ENCODE measurements around the gene STAM.

STAM gene

DNA sequence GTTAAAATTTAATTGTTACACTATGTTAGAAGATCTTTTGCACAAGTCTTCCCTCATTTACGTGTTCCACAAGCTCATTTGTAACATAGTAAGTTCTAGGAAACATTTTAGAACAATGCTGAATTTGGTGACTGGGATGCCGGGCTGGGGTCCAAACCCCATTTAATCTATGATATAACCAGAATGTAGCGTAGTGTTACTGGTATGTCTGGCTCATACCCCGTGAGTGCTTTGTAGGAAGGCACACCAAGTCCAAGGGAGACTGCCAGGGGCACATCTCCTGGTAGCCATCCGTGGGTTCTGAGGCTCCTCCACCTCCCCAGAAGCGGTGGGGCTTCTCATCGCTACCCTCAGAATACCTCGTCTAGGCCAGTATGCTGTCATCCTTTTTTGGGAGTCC is 86.7 kb downstream of the STAM start:
- no peak for DNase-seq (ENCODE audit: low read depth)

DNA sequence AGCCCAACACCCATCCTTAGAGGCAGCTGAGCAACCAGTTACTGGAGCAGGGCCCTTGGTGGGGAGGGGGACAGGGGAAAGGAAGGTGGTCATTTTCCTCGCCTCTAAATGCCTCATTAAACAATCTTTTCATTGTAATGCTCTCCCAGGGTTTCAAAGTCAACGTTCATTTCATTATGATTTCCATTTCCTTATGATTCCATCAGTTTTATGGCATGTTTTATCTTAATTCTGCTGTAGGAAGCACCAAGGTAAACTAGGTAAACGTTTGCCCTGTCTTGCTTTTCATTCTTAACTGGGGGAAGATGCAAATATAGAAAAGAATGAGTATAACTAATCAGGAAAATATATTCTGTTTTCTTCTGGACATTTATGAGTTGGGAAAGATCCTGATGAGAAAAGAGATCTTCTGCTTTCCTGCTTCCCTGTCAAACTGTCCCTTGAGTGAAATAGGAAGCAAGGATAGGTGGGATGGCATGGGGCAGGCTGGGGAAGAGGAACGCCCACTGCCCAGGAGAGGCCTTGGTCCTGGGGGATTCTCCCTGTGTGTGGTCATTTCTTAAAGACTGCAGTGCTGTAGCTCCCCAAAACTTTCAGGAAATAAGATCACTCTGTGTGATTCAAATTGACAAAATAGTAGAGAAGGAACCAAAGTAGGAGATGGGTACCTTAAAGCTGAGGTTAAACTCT is 87.5 kb downstream of the STAM start:
- DNase-seq (ENCODE audit: low read depth) = no peak

DNA sequence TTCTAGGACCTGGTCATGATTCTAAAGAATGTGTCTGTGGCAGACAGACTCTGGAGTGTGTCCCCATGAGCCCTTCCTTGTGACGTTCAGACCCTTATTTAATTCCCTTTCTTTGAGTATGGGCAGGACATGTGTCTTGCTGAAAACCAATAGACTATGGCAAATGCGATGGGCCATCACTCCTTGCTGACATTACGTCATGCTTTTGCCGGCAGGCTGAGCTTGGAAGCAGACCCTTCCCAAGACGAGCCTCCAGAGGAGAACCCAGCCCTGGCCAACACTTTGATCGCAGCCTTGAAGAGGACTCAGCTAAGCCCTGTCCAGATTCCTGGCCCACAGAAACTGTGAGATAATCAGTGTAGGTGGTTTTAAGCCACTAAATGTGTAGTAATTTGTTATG is 89.7 kb downstream of the STAM start:
- no peak for DNase-seq (ENCODE audit: low read depth)

DNA sequence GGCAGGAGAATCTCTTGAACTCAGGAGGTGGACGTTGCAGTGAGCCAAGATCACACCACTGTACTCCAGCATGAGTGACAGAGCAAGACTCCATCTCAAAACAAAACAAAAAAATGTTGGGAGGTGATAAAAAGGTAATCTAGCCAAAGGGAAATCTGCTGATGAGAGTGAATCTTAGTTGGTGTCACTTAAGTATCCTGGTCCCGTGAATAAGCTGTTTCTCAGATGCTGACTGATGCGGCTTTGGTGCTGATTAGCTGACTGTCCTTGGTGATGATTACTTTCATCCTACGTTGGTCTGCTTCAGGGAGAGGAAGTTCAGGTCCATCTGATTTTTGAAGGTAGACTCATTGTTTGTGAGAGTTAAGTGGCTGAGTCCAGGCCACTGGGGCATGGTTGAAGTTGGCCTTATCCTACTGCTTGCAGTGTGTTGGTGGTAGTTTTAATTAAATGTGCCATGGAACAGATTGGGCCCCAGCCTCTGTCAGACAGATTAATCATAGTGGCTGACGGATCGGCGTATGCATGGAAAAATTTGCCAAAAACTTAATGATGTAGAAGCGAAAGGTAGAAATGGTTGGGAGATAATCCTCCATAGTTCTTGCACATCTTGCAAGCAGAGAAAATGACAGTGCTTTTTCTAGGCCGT is 90.6 kb downstream of the STAM start:
- DNase-seq (ENCODE audit: low read depth) = no peak

DNA sequence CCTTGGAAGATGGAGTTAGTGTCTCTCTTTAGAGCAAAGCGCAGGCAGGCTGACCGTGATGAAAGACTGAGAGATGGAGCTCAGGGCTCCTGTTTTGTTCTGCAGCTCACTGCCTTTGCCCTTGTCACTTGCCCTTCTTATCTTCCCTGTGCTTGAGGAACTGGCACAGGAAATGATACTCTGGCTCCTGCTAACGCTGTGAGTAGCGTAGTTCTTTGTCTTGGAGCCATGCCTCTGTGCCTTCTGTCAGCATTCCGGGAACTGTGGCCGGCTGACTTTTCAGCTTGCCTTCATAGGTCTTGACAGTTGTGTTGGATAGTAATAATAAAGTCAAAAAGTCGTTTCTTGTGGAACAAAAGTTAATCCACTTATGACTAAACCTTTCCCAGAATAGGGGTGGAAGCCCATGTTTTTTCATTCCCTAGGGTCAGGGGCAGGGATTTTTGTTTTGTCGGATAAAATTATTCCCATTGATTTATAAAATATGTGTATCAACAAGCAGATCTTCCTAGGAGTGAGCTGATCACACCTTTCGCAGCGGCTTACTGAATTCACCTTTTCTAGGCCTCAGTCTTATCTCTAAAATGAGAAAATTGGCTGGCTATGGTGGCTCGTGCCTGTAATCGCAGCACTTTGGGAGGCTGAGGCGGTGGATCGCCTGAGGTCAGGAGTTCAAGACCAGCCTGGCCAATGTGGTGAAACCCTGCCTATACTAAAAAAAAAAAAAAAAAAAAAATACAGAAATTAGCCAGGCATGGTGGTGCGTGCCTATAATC is 91.4 kb downstream of the STAM start:
- no peak for DNase-seq (ENCODE audit: low read depth)

DNA sequence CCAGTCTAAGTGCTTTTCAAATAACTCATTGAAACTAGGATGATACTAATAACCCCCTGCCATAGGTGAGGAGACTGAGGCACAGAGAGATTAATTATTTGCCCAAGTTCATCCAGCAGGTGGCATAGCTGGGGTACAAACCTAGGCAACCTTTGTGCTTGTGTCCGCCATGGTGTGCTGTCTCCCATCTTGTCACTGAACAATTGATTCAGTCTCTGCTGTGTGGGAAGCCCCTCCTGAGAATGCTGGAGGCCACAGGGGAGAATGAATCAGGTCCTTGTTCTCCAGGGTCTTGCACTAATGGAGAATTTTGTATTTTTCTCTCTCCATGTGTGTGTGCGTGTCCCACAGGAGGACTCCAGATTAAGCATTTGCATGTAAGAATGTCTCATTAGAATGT is 92.3 kb downstream of the STAM start:
- DNase-seq (ENCODE audit: low read depth) = no peak

DNA sequence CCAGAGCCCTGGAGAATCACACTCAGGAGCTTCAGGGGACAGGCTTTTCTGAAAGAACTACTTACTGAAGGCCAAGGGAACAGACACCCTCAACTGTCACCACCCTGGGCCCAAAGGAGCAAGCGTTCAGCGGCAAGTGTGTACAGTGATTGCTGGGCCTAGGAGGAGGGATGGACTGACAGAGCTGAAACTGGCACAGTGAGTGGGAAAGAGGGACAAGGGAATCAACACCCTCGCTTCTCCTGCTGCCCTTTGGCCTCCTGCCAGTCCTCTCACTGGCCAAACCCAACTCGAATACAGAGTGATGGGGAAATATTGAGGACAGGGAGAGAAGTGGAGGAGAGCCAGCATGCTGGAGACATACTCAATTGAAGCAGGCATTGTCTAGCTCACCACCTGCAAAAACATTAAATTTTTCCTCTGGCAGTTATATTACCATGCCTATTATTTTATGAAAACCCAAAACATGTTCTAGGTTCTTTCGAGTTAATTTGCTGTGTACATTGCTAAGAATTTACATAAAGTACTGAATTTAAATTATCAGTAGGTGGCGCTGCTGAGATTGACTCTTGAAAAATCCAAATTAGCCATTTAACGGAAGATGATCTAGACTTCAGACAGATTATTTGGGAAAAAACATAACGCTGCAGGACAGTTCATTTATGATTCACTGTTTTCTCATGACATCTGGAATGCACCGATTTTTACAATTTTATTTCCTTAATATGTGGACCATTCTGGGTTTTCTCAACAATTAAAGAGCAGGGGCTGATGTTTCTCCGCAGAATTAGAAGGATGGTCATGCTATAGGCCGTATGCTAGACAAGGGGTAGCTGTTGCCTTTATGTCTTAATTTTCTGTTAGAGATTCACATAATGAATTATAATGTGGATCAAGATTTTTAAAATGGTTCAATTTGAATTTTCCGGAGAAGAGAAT is 93.3 kb downstream of the STAM start:
- peak; percentile 9 for DNase-seq (ENCODE audit: low read depth)

DNA sequence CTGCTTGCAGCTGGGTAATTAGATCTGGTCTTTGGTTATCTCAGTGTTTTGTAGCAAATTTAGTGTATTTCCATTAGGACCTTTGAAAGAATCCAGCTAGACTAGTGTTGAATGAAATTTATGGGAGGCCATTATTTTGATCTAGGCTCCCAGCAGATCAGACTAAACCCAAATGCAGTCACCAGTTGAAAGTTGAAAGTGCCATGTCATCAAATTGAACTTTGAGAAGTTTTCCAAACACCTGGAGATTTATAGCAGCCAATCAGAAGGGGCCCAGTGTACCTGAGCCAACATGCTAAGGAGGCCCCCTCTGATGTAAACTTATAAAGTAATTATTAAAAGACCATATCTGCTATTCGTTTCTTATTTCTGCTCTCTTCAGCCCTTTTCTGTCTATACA is 96.7 kb downstream of the STAM start:
- no peak for DNase-seq (ENCODE audit: low read depth)

DNA sequence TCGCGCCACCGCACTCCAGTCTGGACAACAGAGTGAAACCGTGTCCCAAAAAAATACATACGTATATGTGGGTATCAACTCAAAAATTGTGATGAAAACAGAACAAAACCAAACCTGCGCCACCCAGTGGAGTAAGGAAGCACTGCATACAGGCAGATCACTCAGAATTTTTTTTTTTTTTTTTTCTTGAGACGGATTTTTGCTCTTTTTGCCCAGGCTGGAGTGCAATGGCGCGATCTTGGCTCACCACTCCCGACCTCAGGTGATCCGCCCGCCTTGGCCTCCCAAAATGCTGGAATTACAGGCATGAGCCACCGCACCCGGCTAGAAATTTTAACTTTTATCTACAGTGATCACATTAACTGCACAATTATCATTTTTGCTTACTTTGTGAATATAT is 99.0 kb downstream of the STAM start:
- DNase-seq (ENCODE audit: low read depth) = peak; percentile 5

DNA sequence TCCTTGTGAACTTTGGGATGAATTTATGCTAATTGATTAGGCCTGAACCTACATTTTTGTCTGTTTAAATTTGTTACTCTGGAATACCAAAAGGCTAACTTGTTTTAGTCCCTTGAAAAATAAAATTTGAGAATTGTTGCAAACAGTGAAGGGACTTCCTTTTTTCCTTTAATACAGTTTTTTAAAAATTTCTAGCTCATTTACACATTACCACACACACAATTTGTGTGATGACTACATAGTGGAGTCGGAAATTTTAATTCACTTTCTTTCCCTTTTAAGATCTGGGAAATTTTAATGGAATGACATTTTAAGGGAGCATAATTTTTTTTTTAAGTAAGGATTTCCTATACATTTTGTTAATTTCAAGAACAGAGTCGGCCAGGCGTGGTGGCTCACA is 99.5 kb downstream of the STAM start:
- DNase-seq (ENCODE audit: low read depth) = no peak

DNA sequence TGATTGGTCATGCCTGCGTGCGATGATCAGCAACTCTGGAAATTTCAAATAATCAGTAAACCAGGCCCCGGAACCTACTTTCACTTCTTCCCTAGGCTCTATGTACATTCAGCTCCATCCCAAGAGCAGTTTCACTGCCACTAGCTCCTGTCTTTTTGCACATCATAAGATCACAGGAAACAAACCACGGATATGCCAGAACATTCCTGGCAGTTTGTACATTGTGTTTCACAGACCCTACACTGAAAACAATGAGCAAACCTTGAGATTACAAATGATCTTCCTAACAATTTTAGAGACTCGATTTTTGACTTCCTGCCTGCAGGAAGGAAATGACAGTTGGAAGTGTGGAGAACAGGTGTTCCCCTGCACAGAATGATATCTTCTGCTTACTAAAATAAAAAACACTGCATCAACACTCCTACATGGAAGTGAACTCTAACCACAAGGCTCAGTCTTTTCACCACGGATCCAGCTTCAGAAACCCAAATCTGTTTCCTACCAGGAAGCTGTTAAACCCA is 100.5 kb downstream of the STAM start:
- DNase-seq (ENCODE audit: low read depth) = no peak

DNA sequence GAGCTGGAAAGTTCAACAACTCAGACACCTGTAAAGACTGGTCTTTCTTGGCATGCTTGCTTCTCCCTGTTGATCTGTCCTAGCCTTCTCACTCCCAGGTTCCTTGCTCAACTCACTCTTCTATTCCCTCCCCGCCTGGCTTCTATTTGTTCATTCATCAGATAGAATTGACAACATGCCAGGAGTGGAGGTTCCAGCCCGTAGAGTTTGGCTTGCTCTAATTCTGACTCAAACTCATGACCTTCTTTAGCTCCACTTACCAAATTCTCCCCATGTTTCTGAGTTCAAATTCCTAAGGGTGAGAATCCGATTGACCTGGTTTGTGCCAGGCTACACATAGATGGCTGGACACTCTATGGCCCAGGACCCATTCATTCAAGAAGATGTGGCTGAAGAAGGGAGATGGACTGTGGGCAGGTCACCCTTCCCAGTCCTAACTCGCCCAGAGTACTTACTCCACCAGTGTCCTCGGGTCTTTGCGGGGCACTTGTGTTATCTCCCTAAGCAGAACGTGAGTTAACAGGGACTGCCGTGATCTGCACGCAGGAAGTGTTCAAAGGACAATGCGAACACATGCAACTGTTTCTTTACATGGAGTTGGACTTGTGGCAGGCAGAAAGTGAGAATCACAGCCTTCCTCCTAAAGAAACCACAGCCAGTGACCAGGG is 104.1 kb downstream of the STAM start:
- DNase-seq (ENCODE audit: low read depth) = no peak

DNA sequence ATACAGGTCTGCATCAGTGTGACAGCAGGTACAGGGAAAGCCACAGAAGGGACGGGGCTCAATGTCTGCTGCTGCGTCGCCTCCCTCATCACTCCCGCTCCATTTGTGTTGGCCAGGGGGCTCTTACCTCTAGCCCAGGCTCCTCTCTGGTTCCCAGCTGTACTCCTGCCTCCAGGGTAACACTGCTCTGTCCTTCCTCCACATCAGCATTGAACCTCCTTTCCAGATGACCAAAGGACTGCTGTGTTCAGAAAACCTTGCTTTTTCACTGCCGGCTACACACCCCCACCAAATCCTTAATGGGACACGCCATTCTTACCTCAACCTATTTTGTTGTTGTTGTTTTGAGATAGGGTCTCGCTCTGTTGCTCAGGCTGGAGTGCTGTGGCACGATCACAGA is 105.9 kb downstream of the STAM start:
- DNase-seq (ENCODE audit: low read depth) = no peak

DNA sequence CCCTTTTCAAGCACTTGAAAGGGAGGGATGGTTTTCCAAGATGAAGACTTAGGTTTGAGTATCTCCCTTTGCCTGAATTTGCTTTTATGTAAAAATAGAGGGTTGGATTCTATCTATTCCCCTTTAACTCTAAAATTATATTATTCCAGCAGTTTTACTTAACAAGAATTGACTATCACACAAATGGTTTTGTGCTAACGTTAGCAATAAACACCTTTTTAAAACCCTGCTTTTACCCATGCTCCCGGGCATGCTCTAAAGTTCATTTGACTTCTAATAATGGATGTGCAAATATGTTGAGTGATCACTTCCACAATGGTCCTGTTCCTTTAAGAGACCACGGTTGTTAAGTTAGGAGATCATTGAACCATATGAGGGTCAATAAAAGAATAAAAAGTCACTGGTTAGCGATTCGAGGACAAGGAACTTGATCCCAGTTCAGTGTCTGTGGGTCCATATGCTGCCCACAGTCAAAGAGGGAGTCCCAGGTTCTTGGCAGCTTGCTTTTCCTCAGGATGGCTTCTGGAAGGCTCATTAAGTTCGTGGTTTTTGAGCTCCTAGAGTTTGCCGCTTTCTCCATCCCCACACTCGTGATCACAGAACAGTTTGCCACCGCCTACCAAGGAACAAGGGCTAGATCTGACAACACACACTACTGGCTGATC is 108.0 kb downstream of the STAM start, which contains the start of gene TMEM236:
Gene TMEM236, plus strand, starts transcription at position 421 of the 665 bp plus-strand sequence. Its CDS starts 95 bp downstream, at position 516.
- DNase-seq (ENCODE audit: low read depth) = no peak

DNA sequence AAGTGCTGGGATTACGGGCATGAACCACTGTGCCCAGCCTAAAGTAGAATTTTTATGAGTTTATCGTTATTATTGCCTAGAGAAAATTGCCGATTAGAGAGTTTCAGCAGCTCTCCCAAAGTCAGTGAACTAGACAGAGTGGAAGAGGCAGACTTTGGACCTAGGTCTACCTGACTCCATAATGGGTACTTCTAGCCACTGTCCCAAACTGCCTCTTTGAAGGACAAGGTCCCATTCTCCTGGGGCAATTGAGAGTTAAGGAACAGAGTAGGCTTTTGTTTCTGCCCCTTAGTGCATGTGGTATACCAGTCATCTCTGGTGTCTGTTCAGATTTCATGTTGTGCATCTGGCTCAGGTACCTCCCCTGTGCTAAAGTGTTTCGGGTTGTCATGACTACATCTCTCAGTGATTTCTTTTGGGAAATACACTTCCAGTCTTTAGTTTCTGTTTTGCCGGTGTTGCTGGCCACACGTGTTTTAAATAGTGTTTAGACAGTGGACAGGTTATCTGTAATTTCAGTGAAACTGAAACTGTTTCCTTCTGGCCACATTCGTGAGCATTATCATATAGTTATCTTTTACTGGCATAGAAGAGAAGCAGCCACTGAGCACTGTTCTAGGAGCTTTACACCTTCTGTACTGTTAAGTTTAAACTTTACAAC is 112.7 kb downstream of the STAM start:
- no peak for DNase-seq (ENCODE audit: low read depth)

DNA sequence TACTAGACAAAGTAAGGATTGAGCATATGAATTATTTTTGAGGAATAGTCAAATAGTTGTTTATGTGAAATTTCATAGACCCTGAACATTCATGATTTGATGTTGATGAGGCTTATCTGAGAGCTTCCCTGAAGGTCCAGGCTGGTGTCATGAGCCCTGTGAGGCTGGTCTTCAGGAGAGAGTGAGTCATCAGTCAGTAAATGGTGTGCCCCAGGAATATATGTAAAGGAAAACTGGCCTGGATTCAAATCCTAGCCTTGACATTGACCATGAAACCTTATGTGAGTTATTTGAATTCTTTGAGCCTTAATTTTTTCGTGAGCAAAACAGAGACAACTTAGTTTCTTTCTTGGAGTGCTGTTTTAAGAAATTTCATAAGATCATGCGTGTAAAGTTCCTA is 114.2 kb downstream of the STAM start:
- DNase-seq (ENCODE audit: low read depth) = no peak

DNA sequence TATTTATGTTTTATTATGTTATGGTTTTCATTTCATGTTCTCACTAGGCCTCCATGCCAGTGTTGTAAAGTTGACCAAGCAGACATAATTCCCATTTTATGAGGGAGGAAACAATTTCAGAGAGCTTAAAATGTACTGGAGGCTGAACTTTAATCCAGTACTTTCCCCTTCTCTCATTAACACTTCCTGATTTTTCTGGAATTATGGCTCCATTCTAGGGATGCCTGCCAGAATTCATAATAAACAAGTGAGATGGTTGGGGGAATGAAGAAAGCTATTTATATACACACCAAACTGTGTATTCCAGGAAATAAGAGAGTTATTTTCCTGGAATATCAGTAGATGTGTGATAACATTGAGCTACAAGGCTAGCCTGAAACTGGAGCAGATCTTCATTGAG is 114.9 kb downstream of the STAM start:
- DNase-seq (ENCODE audit: low read depth) = no peak

DNA sequence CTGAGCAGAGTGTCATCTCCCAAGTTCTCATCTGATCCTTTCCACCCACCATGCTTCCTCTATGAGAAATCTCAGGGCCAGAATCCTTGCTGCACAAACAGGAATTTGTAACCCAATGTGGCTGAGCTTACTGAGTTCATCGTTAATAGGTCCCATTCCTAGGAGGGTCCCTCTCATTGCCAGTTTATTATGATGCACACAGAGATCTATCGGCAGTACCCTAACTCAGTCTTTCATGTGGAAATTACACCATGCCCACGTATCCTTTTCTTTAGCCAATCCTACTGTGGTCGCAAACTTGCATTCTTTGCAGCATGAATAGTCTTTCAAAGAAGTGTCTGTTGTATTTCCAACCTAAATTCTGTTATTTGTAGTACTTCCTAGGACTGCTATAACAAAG is 120.2 kb downstream of the STAM start:
- no peak for DNase-seq (ENCODE audit: low read depth)

DNA sequence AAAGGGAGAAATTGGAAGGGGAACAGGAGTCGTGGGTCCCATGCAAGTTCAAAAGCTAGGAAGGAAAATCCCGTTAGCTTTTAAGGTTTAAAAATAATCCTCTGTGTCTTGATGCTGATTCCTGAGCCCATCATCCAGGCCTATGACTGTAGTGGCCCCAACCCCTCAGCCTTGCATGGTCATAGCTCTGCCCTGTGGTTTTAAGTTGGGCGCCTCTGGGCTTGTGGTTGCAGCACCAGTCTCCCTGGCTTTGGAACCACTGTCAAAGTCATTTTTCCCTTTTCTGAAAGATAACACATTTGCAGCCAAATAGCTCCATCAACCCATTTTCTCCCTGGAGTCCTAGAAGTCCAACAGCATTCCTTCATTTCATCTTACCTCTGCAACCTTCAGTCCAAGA is 121.7 kb downstream of the STAM start:
- DNase-seq (ENCODE audit: low read depth) = no peak
